HCEC 1CT (cell line): ENCODE data around the gene PKN3.
"Not testable (repeated sequence)": the region's sequence is repeated elsewhere in the genome, so short reads cannot be mapped to it uniquely, and the experiment has no call there.

Source experiments
- DNase-seq: peaks from one replicate; pipeline ENCODE4 v3.0.0-alpha.2; 2017

The PKN3 gene

DNA sequence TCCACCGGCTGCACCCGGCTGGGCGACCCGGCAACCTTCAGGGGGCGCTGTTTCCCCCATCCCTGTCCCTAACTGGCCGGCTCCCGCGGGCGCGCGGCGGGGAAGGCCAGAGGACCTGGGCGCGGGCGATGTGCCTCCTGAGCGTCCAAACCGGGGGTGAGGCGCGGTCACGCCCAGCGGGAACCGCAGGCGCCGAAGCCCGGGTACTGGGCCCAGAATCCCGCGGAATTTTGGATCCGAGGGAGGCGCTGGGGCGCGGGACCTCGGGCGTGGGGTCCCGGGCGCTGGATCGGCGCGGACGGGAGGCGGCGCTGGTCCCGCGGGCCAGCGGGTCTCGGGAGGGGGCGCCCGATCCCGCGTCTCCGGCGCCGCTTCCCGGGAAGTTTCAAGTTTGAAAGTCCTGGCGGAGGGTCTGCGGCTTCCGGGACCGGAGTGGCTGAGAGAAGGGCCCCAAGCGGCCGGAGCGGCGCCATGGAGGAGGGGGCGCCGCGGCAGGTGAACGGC is at the start of gene PKN3:
PKN3 (plus strand) TSS at position 59 of the 504 bp plus-strand sequence; CDS start at position 472, 413 bp downstream.
- DNase-seq, result peak; percentile 77

DNA sequence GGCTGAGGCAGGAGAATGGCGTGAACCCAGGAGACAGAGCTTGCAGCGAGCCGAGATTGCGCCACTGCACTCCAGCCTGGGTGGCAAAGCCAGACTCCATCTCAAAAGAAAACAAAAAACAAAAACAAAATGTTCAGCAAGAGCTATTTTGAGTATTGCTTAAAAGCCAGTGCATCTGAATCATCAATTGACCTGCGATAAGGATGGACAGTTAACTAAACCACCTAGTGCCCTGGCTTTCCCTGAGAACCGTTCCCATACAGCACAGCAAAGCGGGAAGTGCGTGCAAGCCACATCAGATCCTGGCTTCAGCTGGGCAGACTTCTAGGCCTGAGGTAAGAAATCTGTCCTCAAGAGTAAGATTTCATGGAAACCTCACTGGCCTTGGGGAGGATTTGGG is 48.4 kb upstream of the PKN3 start:
- DNase-seq, result no peak

DNA sequence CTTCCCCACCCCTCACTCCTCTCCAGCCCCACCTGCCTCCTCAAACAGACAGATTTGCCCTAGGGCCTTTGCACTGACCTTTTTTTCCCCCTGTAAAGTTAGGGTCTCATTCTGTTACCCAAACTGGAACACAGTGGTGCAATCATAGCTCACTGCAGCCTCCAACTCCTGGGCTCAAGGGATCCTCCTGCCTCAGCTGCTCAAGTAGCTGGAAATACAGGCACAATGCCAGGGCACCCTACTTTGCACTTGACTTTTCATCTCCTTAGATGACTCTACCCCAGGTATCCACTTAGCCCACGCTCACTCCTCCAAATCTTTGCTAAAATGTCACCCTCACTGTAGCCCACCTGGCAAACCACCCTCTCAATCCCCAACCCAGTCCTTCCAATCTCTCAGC is 47.8 kb upstream of the PKN3 start:
- DNase-seq, result no peak

DNA sequence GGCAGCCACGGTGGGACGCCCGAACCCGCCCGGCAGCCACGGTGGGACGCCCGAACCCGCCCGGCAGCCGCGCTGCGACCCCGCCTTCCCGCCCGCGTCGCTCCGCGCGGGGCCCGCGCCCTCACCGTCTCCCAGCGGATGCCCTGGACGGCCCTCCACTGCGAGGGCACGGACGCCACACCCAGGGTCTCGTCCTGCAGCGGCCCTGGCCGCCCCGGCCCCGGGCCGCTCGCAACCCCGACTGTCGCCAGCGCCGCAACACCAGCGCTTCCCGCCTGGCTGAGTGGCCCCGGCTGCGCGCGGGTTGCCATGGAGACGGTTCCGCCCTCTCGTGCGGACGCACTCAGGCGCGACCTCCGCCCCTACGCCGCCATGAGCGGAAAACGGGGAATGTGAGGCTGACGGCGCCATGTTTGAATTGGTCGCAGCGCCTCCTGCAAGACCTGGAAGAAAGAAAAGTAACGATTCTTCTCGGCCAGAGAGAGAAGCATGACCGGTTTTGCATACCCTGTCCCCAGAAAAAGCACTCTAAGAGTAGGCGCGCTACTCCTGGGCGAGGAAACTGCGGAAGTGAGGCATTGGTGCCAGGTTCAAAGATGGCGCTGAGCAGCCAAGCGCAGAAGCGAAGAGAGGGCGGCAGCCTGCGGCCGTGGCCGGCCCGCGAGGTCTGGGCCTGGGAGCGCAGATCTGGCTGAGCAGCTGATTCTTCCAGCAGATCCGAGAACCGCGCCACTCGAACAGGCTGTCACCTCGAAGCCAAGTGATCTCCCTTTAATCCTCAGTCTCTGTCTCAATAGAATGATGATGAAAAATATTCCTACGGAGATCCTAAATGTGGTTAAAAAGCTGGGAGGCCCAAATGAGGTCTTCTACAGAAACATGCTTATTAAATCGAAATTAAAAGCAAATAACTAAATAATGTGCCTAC is 45.6 kb upstream of the PKN3 start, which contains the start of gene DYNC2I2:
DYNC2I2 (minus strand) TSS at position 432 of the 928 bp plus-strand sequence; CDS start at position 311, 121 bp downstream.
- DNase-seq, result peak; percentile 92

DNA sequence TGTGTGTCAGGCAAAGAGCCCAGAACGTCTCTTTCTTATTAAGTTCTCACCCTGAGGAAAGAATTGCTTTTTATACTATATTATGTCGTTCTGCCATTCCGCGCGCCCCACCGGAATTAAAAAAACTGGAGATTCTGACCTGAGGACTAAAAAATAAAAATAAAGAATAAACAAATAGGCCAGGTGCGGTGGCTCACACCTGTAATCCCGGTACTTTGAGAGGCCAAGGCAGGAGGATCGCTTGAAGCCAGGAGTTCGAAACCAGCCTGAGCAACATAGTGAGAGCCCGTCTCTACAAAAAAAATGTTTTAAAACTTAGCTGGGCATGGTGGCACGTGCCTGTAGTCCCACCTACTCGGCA is 45.0 kb upstream of the PKN3 start:
- no peak for DNase-seq

DNA sequence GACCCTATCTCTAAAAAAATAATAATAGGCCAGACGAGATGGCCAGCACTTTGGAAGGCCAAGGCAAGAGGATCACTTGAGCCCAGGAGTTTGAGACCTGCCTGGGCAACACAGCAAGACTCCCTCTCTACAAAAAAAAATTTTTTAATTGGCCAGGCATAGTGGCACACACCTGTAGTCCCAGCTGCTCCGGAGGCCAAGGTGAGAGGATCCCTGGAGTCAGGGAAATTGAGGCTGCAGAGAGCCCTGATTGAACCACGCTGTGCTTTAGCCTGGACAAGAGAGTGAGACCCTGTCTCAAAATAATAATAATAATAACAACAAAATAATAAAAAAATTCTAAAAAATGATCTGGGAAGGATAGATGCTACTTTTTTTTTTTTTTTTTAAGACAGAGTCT is 44.5 kb upstream of the PKN3 start:
- no peak for DNase-seq

DNA sequence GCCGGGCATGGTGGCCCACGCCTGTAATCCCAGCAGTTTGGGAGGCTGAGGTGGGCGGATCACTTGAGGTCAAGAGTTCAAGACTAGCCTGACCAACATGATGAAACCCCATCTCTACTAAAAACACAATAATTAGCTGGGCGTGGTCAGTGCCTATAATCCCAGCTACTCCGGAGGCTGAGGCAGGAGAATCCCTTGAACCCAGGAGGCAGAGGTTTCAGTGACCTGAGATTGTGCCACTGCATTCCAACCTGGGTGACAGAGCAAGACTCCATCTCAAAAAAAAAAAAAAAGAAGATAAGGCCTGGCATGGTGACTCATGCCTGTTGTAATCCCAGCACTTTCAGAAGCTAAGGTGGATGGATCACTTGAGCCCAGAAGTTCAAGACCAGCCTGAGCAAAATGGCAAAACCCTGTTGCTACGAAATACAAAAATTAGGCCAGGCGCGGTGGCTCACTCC is 35.8 kb upstream of the PKN3 start:
- DNase-seq, result not testable (repeated sequence)

DNA sequence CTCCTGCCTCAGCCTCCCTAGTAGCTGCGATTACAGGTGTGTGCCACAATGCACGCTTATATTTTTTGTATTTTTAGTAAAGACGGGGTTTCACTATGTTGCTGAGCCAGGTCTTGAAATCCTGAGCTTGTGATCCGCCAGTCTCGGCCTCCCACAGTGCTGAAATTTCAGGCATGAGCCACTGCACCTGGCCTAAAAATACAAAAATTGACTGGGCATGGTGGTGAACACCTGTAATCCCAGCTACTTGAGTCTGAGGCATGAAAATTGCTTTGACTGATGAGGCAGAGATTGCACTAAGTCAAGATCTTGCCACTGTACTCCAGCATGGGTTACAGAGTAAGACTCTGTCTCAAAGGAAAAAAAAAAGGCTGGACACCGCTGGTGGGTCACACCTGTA is 32.5 kb upstream of the PKN3 start:
- no peak for DNase-seq

DNA sequence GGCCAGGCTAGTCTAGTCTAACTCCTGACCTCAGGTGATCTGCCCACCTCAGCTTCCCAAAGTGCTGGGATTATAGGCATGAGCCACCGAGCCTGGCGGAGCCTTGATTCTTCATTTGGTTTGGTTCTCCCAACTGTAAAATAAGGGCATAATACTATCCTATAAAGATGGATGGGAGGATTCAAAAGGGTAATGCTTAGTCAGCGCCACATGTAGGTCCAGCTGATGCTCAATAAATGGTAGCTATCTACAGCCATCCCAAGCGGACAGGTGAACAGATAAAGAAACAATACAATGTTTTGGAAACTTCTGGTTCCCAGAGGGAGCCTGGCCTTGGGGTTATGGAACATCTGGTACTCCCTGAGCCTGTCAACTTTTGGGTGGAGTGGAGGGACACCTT is 26.9 kb upstream of the PKN3 start:
- no peak for DNase-seq

DNA sequence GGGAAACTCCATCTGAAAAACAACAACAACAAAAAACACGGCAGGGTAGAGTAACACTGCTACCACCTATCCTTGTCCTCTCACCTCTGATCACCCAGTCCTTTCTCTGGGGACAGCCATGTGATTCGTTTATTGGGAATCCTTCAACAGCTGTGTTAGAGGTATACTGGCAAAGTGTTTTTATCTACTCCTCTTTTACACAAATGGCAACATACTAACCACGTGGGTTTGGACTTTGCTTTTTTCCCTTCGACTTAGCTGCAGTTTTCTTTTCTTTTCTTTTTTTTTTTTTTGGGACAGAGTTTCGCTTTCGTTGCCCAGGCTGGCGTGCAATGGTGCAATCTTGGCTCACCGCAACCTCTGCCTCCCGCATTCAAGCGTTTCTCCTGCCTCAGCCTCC is 24.5 kb upstream of the PKN3 start:
- DNase-seq, result no peak

DNA sequence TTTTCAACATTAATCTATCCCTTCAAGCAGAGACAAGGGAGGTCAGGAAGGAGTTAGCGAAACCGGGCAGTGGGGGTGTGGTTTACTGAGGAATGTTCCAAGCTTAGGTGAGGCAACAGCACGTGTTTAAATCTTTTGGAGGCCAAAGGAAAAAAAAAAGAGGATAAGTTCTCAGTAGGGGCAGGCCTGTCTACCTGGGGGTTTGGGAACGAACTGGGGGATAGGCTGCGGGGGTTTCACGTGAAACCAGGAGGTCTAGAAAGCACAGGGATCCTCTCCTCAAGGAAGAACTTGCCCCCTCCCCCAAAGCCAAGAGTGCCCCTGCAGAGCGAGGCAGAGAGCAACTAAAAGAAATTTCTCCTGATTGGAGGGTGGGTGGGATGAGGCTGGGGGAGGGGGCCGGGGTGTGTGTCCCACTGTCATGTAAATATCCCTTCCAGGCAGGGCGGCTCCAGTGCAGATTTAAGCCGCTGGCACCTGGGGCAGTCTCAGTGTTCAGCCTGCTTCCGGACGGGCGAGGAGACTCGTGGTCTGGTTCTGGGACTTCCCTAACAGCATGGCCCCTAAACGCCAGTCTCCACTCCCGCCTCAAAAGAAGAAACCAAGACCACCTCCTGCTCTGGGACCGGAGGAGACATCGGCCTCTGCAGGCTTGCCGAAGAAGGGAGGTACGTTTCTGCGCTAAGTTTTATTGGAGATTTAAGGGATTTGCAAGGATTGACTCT is 18.8 kb upstream of the PKN3 start:
- DNase-seq, result peak; percentile 57

DNA sequence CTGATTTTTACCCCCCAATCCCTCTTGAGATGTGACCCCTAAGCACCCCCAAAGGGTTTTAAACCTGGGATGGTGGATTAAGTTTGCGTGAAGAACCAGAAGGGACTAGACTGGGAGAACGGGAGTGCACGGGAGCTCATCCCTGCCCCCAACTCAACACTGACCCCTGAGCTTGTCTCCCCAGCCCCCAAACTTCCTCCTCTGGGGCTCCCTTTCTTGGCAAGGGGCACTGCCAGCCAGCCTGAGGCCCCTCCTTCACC is 18.3 kb upstream of the PKN3 start:
- DNase-seq, result no peak

DNA sequence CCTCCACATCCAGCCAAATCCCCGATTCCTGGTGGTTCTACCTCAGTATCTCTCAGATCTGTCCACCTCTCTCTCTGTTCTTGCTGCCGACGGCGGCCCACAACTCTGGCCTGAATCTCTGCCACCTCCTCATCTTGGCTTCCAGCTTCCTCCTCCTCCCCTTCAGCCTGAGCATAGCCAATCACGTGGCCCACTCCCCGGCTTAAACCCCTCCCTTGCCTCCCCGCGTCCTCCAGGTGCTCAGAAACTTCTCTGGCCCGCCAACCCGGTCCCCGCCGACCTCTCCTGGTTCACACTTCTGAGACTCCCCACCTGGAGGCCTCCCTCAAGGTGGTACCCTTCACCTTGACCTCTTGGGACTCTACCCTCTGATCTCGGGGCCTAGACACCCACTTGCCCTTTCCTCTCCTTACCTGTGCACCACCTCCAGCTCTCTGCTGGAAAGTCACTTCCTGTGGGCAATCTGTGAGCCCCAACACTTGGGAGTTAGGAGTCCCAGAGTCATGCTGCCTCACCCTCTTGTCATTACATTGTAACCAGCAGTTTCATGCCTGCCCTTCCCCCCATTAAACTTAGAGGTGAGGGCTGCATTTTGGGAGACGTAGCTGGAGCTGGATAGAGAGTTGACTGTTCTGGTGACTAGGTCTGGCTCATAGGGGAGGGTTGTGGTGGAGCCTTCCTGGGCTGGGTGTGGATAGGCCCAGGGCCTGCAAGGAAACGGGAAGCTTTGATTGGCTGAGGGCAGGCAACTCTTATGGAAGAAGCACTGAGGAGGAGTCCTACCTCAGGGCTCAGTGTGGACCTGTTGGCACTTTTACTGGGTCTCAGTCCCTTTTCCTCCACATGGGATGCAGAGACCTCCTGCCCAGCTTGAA is 17.7 kb upstream of the PKN3 start:
- peak; percentile 88 for DNase-seq

DNA sequence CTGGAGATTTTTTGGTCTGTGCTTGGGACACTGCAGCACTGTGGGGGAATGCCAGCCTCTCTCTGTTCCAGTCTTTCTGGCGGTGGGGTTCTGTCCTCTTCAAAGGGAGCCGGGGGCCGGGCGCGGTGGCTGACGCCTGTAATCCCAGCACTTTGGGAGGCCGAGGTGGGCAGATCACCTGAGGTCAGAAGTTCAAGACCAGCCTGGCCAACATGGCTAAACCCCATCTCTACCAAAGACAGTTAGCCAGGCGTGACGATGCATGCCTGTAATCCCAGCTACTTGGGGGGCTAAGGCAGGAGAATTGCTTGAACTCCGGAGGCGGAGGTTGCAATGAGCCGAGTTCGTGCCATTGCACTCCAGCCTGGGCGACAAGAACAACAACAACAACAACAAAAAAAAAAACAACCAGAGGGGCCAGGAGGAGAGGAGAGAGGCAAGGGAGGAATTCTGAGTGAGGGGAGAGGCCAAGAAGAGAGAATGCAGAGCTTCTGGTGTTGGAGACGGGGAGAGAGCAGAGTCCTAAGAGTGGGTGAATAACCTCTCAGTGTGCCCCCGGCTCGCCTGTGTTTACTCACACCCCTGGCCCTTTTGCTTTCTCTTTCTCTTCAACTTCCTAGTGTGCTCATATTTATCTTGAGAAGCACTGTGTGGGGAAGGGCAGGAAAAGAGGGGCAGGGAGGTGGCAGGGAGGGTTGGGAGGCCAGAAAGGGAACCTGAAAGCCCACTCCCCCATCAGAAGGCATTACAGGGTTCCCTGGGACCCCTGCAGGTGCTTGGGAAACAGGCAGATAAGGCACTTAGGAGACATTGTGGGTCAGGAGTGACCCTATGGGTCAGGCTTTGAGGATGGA is 16.4 kb upstream of the PKN3 start:
- no peak for DNase-seq

DNA sequence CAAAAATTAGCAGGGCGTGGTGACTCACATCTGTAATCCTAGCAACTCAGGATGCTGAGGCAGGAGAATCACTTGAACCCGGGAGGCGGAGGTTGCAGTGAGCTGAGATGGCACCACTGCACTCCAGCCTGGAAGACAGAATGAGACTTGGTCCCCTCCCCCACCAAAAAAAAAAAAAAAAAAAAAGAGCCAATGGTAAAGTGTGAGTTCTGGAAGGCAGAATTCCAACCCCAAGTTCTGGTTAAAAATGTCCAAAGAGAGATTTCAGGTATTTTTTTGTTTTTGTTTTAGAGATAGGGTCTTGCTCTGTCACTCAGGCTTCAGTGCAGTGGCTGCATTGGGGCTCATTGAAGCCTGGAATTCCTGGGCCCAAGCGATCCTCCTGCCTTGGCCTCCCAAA is 14.8 kb upstream of the PKN3 start:
- DNase-seq, result no peak

DNA sequence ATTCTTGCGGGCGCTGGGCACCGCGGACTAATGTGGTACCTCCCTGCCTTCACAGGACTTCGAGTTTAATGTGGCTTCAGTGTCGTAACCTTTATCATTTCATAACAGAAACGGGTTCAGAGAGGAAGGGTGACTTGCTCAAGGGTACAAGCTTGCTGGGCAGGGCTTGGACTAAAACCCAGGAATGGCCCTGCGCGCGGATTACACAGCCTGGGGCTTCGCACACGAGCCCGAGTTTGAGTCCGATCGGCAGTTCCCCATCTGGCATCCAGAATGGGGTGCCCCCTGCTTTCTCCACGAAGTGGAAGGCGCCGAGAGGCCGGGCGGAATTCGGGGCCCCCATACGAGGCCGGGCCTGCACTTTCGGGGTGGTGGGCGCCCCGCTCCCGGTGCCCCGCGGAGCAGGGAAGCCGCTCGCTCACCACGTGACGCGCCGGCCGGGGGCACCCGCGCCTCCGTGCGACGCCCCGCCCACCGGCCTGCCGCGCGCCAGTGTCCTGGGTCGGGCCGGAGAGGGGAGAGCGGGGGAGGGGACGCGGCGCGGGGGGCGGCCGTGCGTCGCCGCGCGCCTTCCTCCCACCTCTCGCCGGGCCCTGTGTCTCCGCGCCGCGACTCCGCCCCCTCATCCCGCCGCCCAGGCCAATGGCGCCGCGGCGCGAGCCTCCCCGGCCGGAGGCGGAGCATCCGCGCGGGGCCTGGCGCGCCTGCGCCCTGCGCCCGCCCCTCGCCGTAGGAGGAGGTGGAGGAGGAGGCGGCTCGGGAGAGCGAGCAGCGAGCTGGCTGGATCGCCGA is 13.6 kb upstream of the PKN3 start, which contains the start of gene SET:
SET (plus strand) TSS at position 722 of the 792 bp plus-strand sequence. CDS start 361 bp downstream, outside the sequence.
- peak; percentile 94 for DNase-seq

DNA sequence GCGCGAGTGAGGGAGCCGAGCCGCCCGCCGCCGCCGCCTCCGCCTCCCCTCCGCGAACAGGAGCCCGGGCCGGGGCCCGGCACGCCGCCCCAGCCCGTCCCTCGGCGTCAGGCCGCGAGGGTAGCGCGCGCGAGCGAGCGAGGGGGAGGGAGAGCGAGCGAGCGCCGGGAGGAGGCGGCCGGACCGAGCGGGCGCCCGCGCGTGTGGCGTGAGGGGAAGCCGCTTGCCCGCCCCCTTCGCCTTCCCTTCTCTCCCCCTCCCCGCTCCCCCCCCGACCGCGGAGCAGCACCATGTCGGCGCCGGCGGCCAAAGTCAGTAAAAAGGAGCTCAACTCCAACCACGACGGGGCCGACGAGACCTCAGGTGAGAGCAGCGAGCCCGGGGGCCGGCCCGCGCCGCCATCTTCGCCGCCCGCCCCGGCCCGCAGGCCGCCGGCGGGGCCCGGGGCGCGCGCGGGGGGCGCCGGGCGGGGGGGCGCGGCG is 13.0 kb upstream of the PKN3 start:
- peak; percentile 55 for DNase-seq

DNA sequence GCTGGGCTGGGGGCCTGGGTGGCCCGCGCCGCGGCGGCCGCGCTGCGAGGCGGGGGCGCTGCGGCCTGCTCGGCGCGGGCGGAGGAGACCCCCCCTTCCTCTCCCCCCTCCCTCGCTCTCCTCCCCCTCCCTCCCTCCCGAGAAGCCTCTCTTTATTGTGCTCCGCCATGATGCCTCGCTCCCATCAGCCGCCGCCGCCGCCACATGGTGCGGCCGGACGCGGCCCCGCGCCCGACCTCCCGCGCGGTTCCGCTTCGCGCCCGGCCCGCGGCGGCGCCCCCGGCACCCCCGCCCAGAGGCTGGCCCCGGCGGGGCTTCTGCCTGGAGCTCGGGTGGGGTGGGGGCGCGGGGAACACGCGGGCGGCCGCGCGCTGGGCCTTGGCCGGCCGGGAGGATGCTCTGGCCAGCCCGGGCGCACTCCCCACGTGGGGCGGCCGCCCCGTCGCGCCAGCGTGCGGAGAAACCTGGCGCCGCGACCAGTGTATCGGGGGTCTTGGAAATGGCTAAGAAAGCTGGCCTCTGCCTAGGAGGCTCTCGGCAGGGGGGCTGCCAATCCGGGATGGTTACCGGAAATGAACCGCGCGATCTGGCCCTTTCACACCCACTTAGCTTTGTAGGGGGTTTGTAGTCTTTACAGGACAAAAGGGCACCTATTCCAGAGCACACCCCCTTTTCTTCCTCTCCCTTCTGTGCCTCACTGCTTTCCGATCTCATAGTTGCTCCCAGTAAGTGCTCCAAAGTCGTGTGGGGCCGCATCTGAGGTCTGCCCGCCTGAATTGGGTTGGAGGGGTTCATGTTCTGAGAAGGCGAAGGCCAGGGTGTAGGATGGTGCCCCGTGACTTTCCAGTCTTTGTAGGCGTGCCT is 12.3 kb upstream of the PKN3 start:
- DNase-seq, result peak; percentile 56

DNA sequence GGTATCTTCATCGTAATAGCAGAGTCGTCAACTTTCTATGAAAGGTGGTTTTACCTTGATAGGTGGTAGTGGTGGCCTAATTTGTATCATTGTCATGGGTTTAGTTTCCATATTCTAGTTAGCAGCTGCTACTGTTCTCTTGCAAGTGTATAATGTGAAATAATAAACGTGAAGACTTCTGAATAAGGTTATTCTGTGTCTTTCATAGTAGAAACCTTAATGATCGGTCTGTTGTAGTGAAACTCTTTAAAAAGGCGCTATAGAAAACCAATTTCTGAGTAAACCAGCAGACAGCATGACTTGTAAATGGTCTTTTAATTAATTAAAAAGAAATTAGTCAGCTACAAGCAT is 11.6 kb upstream of the PKN3 start:
- DNase-seq, result no peak

DNA sequence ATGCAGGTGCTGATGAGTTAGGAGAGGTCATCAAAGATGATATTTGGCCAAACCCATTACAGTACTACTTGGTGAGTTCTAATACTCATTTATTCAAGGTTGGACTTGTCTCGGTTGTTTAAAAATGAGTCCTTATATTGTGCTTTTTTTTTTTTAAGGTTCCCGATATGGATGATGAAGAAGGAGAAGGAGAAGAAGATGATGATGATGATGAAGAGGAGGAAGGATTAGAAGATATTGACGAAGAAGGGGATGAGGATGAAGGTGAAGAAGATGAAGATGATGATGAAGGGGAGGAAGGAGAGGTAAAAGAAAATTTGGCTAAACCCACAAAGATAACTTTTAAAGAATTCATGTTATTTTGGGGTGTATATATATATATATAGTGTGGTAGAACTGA is 8.6 kb upstream of the PKN3 start:
- DNase-seq, result not testable (repeated sequence)
